ENCODE results near the gene GRAMD1B. TPM values are rescaled to one million over a fixed set of nuclear protein-coding genes. Genes with fewer than 3 reads are reported as not detected.

GRAMD1B gene
- total RNA-seq, 1 donor from 2014 or later: 31.8 TPM

DNA sequence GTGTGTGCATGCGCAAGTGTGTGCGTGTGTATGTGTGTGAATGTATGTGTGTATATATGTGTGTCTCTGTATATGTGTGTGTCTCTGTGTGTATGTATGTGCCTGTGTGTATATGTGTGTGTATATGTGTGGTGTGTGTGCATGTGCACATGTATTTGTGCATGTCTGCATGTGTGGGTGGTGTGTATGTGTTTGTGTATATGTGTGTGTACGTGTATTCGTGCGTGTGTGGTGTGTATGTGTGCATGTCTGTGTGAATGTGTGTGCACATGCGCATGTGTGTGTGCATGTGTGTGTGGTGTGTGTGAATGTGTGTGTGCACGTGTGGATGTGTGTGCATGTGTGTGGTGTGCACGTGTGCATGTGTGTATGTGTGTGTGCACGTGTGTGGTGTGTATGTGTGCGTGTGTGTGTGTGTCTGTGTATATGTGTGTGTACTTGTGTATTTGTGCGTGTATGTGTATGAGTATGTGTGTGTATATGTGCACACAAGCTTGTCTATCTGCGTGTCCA, 153.0 kb downstream of the GRAMD1B start:
- peaks cover 12% of the 10 kb centered on the region for H3K4me1 ChIP-seq
- intact Hi-C loops (cut with micrococcal nuclease): loop anchor here (5.0 kb wide), 1 partner anchor 124 kb away; no protein-coding TSS in a partner anchor
- H3K36me3 ChIP-seq: no peaks in the 10 kb centered on the region
- TF ChIP-seq, protein P1, sequence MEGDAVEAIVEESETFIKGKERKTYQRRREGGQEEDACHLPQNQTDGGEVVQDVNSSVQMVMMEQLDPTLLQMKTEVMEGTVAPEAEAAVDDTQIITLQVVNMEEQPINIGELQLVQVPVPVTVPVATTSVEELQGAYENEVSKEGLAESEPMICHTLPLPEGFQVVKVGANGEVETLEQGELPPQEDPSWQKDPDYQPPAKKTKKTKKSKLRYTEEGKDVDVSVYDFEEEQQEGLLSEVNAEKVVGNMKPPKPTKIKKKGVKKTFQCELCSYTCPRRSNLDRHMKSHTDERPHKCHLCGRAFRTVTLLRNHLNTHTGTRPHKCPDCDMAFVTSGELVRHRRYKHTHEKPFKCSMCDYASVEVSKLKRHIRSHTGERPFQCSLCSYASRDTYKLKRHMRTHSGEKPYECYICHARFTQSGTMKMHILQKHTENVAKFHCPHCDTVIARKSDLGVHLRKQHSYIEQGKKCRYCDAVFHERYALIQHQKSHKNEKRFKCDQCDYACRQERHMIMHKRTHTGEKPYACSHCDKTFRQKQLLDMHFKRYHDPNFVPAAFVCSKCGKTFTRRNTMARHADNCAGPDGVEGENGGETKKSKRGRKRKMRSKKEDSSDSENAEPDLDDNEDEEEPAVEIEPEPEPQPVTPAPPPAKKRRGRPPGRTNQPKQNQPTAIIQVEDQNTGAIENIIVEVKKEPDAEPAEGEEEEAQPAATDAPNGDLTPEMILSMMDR (IDR thresholded peaks at IDR 0.05; ENCODE audit: borderline replicate concordance): no peak
- peaks cover 4% of the 10 kb centered on the region for H3K27me3 ChIP-seq (ENCODE audit: low read depth)
- DNase-seq: no peak
- no peak overlapping the region for H3K4me3 ChIP-seq
- H3K9me3 ChIP-seq (replicated peaks): no peaks in the 10 kb centered on the region
- no peak overlapping the region for H3K27ac ChIP-seq (replicated peaks)

DNA sequence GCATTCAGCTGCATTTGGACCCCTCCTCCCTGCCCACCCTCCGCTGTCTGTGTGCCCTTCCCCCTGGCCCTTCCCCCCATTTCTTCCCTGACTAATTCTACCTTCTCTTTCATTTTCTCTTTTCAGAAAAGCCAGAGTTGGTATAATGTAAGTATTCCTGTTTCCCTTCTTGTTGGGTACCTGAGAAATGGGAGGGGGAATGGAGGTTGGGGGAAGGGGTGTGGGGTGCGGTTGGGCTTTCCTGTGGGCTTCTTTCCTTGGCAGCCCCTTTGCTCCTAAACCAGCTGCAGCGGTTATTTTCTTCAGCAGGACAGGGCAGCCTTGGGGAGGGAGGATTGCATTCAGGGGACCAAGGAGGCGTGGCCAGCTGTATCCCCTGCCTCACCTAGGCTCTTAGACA, 154.1 kb downstream of the GRAMD1B start:
- Histone ChIP-seq H3K27me3 (ENCODE audit: low read depth) (peaks cover 4% of the 10 kb centered on the region), H3K4me1 (peaks cover 12% of the 10 kb centered on the region), H3K4me3 (no peak overlapping the region), H3K27ac (replicated peaks) (no peak overlapping the region), H3K36me3 (no peaks in the 10 kb centered on the region), H3K9me3 (replicated peaks) (no peaks in the 10 kb centered on the region)
- no peak for DNase-seq
- TF ChIP-seq, protein P1 (IDR thresholded peaks at IDR 0.05; ENCODE audit: borderline replicate concordance): no peak
- intact Hi-C loops (cut with micrococcal nuclease): loop anchor here (5.0 kb wide), 1 partner anchor 123 kb away; no protein-coding TSS in a partner anchor

DNA sequence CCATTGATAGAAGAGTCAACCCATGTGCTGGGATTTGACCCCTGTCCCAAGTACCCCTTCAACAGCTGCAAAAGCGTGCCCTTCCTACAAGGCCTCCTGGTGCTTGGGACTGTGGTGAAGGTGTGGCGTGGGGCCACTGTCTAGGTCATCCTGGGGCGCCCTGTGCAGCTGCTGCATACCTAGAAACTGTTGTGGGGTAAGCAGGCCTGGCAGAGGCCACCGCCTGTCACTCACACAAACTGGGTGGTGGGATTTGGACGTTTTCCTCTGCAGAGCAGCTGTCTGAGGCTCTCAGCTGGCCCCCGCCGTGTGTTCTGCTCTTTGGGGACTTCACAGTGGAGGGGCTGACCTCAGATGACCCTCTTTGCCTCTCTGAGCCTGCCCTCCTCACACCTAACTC, 154.7 kb downstream of the GRAMD1B start:
- no peak overlapping the region for H3K4me3 ChIP-seq
- peaks cover 13% of the 10 kb centered on the region for H3K4me1 ChIP-seq
- H3K27ac ChIP-seq (replicated peaks): no peak overlapping the region
- DNase-seq: no peak
- intact Hi-C loops (cut with micrococcal nuclease): loop anchor here (5.0 kb wide), 1 partner anchor 123 kb away; no protein-coding TSS in a partner anchor
- no peaks in the 10 kb centered on the region for H3K9me3 ChIP-seq (replicated peaks)
- no peaks in the 10 kb centered on the region for H3K36me3 ChIP-seq
- H3K27me3 ChIP-seq (ENCODE audit: low read depth): peaks cover 4% of the 10 kb centered on the region
- TF ChIP-seq, protein P1 (IDR thresholded peaks at IDR 0.05; ENCODE audit: borderline replicate concordance): no peak

DNA sequence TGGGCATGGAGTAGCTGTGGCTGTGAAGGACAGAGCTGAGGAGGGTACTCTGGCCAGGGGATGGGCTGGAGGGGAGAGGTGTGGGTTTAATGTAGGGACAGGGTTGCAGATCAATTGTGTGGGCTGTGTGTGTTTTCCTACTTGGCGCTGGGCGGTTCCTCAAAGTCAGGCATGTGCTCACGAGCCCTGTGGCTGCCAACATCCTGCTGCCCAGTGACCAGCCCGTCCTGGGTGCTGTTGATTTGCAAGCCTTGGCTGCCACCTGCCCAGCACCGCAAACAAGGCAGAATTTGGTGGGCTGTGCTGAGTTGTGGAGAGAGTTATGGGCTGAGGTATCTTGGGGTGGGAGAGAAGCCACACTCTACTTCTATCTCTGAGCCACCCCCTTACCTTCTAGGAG, 155.1 kb downstream of the GRAMD1B start:
- no peaks in the 10 kb centered on the region for H3K36me3 ChIP-seq
- peaks cover 17% of the 10 kb centered on the region for H3K4me1 ChIP-seq
- DNase-seq: no peak
- intact Hi-C loops (cut with micrococcal nuclease): no loop called here
- no peaks in the 10 kb centered on the region for H3K9me3 ChIP-seq (replicated peaks)
- H3K27me3 ChIP-seq (ENCODE audit: low read depth): peaks cover 4% of the 10 kb centered on the region
- no peak overlapping the region for H3K4me3 ChIP-seq
- H3K27ac ChIP-seq (replicated peaks): no peak overlapping the region
- TF ChIP-seq, protein P1 (IDR thresholded peaks at IDR 0.05; ENCODE audit: borderline replicate concordance): no peak

DNA sequence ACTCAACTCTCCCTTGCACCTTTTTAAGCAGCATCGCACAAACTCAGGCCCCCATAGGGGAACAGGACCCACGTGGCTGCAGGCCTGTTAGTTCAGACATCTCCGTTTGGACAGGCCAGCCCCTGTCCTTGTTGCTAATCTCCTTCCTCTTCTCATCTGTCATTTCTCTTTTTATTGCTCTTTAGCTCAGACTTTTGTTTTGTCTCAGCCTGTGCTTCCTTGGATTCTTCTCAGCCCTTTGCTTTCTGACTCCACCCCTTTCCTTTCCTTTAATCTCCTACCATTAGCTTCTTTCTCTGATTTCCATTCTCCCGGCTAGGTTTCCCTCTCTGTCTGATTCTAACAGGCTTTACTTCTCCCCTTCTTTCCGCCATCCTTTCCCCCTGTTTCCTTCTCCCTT, 155.6 kb downstream of the GRAMD1B start:
- H3K9me3 ChIP-seq (replicated peaks): no peaks in the 10 kb centered on the region
- peaks cover 17% of the 10 kb centered on the region for H3K4me1 ChIP-seq
- no peaks in the 10 kb centered on the region for H3K36me3 ChIP-seq
- intact Hi-C loops (cut with micrococcal nuclease): no loop called here
- peaks cover 4% of the 10 kb centered on the region for H3K27me3 ChIP-seq (ENCODE audit: low read depth)
- TF ChIP-seq, protein P1 (IDR thresholded peaks at IDR 0.05; ENCODE audit: borderline replicate concordance): no peak
- DNase-seq: no peak
- no peak overlapping the region for H3K27ac ChIP-seq (replicated peaks)
- H3K4me3 ChIP-seq: no peak overlapping the region

All from left ventricle myocardium inferior (tissue), 1 donor.